ENCODE results near the gene ERMARD. TPM values are rescaled to one million over a fixed set of nuclear protein-coding genes. Genes with fewer than 3 reads are reported as not detected.

Gene ERMARD
- total RNA-seq, 1 experiment from 2014 or later = 25.3 TPM

DNA sequence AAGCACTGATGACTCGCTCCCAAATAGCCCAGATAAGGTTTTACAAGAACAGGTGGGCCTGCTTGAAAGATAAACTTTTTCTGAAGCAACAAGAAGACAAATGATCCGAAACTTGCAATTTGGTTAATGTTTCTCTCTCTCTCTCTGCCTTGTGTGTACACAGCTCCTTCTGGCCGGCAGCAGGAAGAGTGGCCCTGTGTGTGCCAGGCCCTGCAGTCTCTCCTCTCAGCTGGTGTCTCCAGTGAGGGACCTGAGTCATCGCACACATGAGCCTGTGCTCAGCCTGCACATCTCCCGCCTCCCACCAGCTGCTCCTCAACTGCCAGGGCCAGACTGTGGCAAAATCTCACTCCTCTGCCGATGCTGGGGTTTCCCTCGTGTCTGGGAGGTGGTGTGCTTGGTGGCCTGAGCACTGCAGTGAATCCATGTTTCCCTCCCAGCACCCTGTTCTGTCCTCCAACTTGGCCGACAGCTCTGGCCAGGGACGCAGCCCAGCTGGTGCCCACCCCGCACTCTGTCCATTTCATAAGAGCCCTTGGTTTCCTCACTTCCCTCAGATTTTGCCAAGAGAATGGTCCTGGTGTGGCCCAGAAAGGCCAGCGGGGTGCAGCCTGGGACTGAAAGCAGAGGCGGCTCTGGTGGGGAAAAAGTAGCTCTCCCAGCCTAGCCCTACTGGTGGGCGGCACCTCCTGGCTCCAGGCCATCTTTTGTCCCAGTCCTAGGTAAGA, 49.4 kb downstream of the ERMARD start:
- intact Hi-C loops (cut with micrococcal nuclease; ENCODE audit: unreplicated experiment) = loop anchor here (1.0 to 2.0 kb wide), 3 partner anchors 9 to 30 kb away; no protein-coding TSS in a partner anchor
- peak overlapping the region; percentile 75 for H3K4me3 Mint-ChIP-seq (ENCODE audit: unreplicated experiment)
- CTCF ChIA-PET = interaction anchor here (1.0 to 2.3 kb wide), 4 partner anchors 9 to 31 kb away, joined by 3 to 23 read pairs (median 10); no protein-coding TSS in a partner anchor

DNA sequence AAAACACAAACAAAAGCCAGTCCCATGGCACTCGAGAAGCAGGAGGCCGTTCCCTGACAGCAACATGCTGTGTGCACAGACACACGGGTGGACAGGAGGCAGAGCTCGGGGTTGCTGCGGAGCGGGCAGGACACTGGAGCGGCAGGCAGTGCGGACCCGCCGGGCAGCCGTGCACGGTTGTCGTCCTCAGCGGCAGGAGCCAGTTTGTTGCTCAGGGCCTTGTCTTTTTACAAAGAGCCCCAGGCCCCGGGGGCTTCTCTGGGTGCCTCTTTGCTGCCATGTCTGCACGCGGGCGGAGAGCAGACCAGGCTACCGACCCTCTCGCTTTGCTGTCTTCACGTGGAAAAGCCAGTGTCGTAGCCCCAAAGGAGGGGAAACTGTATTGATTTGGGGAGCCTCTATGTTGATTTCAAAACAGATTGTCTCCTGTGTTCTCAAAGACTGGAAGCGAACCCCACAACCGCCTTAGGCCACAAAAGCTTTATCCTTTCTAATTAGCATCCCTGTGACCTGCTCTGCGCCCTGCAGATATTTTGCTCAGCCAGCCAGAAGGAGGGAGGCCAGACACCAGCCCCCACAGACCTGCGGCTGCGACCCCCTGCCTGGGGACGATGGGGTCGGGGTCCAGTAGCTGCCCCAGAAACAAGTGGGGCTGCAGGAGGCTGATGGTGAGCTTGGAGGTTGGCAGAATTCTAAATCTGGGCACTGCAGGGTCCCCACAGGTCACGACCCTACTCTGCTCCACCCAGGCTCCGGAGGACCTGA, 50.2 kb downstream of the ERMARD start:
- BruUV-seq (replicated peaks) = no TSS peak
- Mint-ChIP-seq H3K27me3 (ENCODE audit: insufficient read depth, unreplicated experiment) (no peaks in the 10 kb centered on the region), H3K36me3 (ENCODE audit: insufficient read depth, unreplicated experiment) (peaks cover 35% of the 10 kb centered on the region), H3K4me1 (ENCODE audit: low read depth, unreplicated experiment) (peaks cover 56% of the 10 kb centered on the region), H3K4me3 (ENCODE audit: unreplicated experiment) (no peak overlapping the region), H3K9me3 (ENCODE audit: unreplicated experiment) (peaks cover 11% of the 10 kb centered on the region), H3K27ac (ENCODE audit: unreplicated experiment) (peak overlapping the region; percentile 93)
- DNase-seq = no peak
- peaks cover 88% of the 10 kb centered on the region for H3K4me1 ChIP-seq
- ChIA-PET CTCF (interaction anchor here (1.8 to 2.3 kb wide), 3 partner anchors 9 to 30 kb away, joined by 9 to 23 read pairs (median 11); no protein-coding TSS in a partner anchor), POLR2A (interaction anchor here (1.6 to 3.4 kb wide), 3 partner anchors 9 to 490 kb away, joined by 5 to 51 read pairs (median 28); partner anchors contain the start of gene DLL1)
- no peaks in the 10 kb centered on the region for H3K27me3 ChIP-seq (replicated peaks; ENCODE audit: control insufficient read depth, insufficient read depth, low read length)
- no peaks in the 10 kb centered on the region for H3K9me3 ChIP-seq
- TF ChIP-seq CTCF (IDR thresholded peaks at IDR 0.05; ENCODE audit: insufficient read depth in 1 of 2, low read depth in 1 of 2, low read length in 1 of 2, severe bottlenecking in 1 of 2, unreplicated experiment in 1 of 2) = no peak
- peaks cover 2% of the 10 kb centered on the region; the same call in 1 of the 2 replicates for H3K36me3 ChIP-seq (ENCODE audit: control insufficient read depth, insufficient read depth, low read length)
- intact Hi-C loops (cut with micrococcal nuclease; ENCODE audit: unreplicated experiment) = loop anchor here (2.0 kb wide), 1 partner anchor 29 kb away; no protein-coding TSS in a partner anchor
- H3K4me3 ChIP-seq (ENCODE audit: low read depth, low read length) = no peak overlapping the region

More for the DNA sequence above, 49.4 kb downstream of the ERMARD start:
- POLR2A ChIA-PET = interaction anchor here (1.0 to 3.4 kb wide), 5 partner anchors 10 to 490 kb away, joined by 4 to 51 read pairs (median 5); partner anchors contain the start of genes DLL1 and ERMARD
- H3K36me3 ChIP-seq (ENCODE audit: control insufficient read depth, insufficient read depth, low read length) = peaks cover 2% of the 10 kb centered on the region; the same call in 1 of the 2 replicates
- H3K9me3 Mint-ChIP-seq (ENCODE audit: unreplicated experiment) = peaks cover 11% of the 10 kb centered on the region
- TF ChIP-seq CTCF (IDR thresholded peaks at IDR 0.05; ENCODE audit: insufficient read depth in 1 of 2, low read depth in 1 of 2, low read length in 1 of 2, severe bottlenecking in 1 of 2, unreplicated experiment in 1 of 2) = no peak
- H3K36me3 Mint-ChIP-seq (ENCODE audit: insufficient read depth, unreplicated experiment) = peaks cover 32% of the 10 kb centered on the region
- H3K27ac Mint-ChIP-seq (ENCODE audit: unreplicated experiment) = peak overlapping the region; percentile 93
- no peak overlapping the region for H3K4me3 ChIP-seq (ENCODE audit: low read depth, low read length)
- BruUV-seq (replicated peaks) = TSS peak; percentile 13
- no peaks in the 10 kb centered on the region for H3K9me3 ChIP-seq
- no peaks in the 10 kb centered on the region for H3K27me3 Mint-ChIP-seq (ENCODE audit: insufficient read depth, unreplicated experiment)
- H3K27me3 ChIP-seq (replicated peaks; ENCODE audit: control insufficient read depth, insufficient read depth, low read length) = no peaks in the 10 kb centered on the region
- H3K4me1 Mint-ChIP-seq (ENCODE audit: low read depth, unreplicated experiment) = peaks cover 49% of the 10 kb centered on the region
- DNase-seq = peak; percentile 92 to 97
- peaks cover 81% of the 10 kb centered on the region for H3K4me1 ChIP-seq

- Histone ChIP-seq H3K4me1 (peaks cover 88% of the 10 kb centered on the region), H3K36me3 (ENCODE audit: control insufficient read depth, insufficient read depth, low read length) (peaks cover 2% of the 10 kb centered on the region; the same call in 1 of the 2 replicates), H3K4me3 (ENCODE audit: low read depth, low read length) (no peak overlapping the region), H3K27me3 (replicated peaks; ENCODE audit: control insufficient read depth, insufficient read depth, low read length) (no peaks in the 10 kb centered on the region), H3K9me3 (no peaks in the 10 kb centered on the region)
- peaks cover 29% of the 10 kb centered on the region for H3K36me3 Mint-ChIP-seq (ENCODE audit: insufficient read depth, unreplicated experiment)
- POLR2A ChIA-PET = interaction anchor here (0.5 to 0.7 kb wide), 2 partner anchors 131 to 488 kb away, joined by 3 to 10 read pairs; partner anchors contain the start of gene DLL1
- intact Hi-C loops (cut with micrococcal nuclease; ENCODE audit: unreplicated experiment) = no loop called here
- peaks cover 11% of the 10 kb centered on the region for H3K9me3 Mint-ChIP-seq (ENCODE audit: unreplicated experiment)
- TF ChIP-seq CTCF (IDR thresholded peaks at IDR 0.05; ENCODE audit: insufficient read depth in 1 of 2, low read depth in 1 of 2, low read length in 1 of 2, severe bottlenecking in 1 of 2, unreplicated experiment in 1 of 2) = no peak
- CTCF ChIA-PET = interaction anchor here (1.1 to 4.5 kb wide), 2 partner anchors 8 to 13 kb away, joined by 3 to 32 read pairs; no protein-coding TSS in a partner anchor
- H3K27ac Mint-ChIP-seq (ENCODE audit: unreplicated experiment) = peak overlapping the region; percentile 90
- H3K4me1 Mint-ChIP-seq (ENCODE audit: low read depth, unreplicated experiment) = peaks cover 68% of the 10 kb centered on the region
- DNase-seq = no peak
- H3K4me3 Mint-ChIP-seq (ENCODE audit: unreplicated experiment) = no peak overlapping the region
- BruUV-seq (replicated peaks) = TSS peak; percentile 10
- H3K27me3 Mint-ChIP-seq (ENCODE audit: insufficient read depth, unreplicated experiment) = no peaks in the 10 kb centered on the region
Measured at GRCh38 chr6:169802790-169803189, 51.4 kb downstream of the ERMARD start.

Measured in Caco-2 (cell line).